Measurements from ENCODE around the gene FBF1. TPM values are rescaled to one million over a fixed set of nuclear protein-coding genes. Genes with fewer than 3 reads are reported as not detected.

The FBF1 gene
- total and polyA plus RNA-seq, 9 of the 15 experiments (the other 6 are each of a cell fraction or from before 2014, with no cell fraction given), result 0.46 to 14.9 (median 7.5) TPM

- TF ChIP-seq MTF1 (CRISPR knock-in tag; IDR thresholded peaks at IDR 0.05; ENCODE audit: borderline replicate concordance), result no peak
- TF ChIP-seq DNMT1 (IDR thresholded peaks at IDR 0.05), result no peak
- no peak for TF ChIP-seq EWSR1 (IDR thresholded peaks at IDR 0.05; ENCODE audit: borderline replicate concordance, low read depth, partially characterized antibody)
- TF ChIP-seq PHB2 (IDR thresholded peaks at IDR 0.05; ENCODE audit: low read depth), result no peak
- TF ChIP-seq ZFP36 (IDR thresholded peaks at IDR 0.05; ENCODE audit: low read depth, low read length, partially characterized antibody), result peak; percentile 48
- peak; percentile 70; the same call in 1 of the 2 replicates for TF ChIP-seq HBP1 (CRISPR knock-in tag; IDR thresholded peaks at IDR 0.05)
- TF ChIP-seq GTF2F1 (IDR thresholded peaks at IDR 0.05; ENCODE audit: low read depth, low read length), result peak; percentile 87
- TF ChIP-seq SAFB (IDR thresholded peaks at IDR 0.05; ENCODE audit: borderline replicate concordance, low read depth, low read length), result 0 out of 2 replicates have a peak, but pooled peaks have one; percentile 37
- TF ChIP-seq COPS2 (conservative IDR thresholded peaks at IDR 0.05), result no peak
- TF ChIP-seq BRD4 (IDR thresholded peaks at IDR 0.05), result no peak
- TF ChIP-seq SNIP1 (IDR thresholded peaks at IDR 0.05; ENCODE audit: low read depth), result no peak
- TF ChIP-seq ZNF277 (CRISPR knock-in tag; IDR thresholded peaks at IDR 0.05; ENCODE audit: borderline replicate concordance), result no peak
- TF ChIP-seq ADNP (tag; IDR thresholded peaks at IDR 0.05), result no peak
- no peak for TF ChIP-seq BRF1 (IDR thresholded peaks at IDR 0.05; ENCODE audit: borderline replicate concordance, extremely low read depth, insufficient read length)
- TF ChIP-seq ETS2 (tag; IDR thresholded peaks at IDR 0.05; ENCODE audit: borderline replicate concordance, poor library complexity, severe bottlenecking), result no peak
- peak; percentile 32 to 52; a peak in 1 of 4 replicates for TF ChIP-seq ZMIZ1 (IDR thresholded peaks at IDR 0.05; ENCODE audit: low read depth in 2 of 2, low read length in 2 of 2)
- peak; percentile 97 for TF ChIP-seq POLR2A (conservative IDR thresholded peaks at IDR 0.05)
- no peak for TF ChIP-seq CHD1 (IDR thresholded peaks at IDR 0.05; ENCODE audit: low read length)
- peak; percentile 89 for TF ChIP-seq RBM22 (IDR thresholded peaks at IDR 0.05; ENCODE audit: low read depth, low read length, poor library complexity, severe bottlenecking)
- peak; percentile 80 for TF ChIP-seq CCNT2 (IDR thresholded peaks at IDR 0.05; ENCODE audit: borderline replicate concordance, extremely low read depth, insufficient read length, low read depth, low read length)
- TF ChIP-seq ZNF766 (CRISPR knock-in tag; conservative IDR thresholded peaks at IDR 0.05), result no peak
Measured at GRCh38 chr17:75940727-75941441, at the start of gene FBF1 (continued).
